GM21360 (cell line): Measurements from ENCODE around the gene GCNT1.
"Not testable (repeated sequence)": the region's sequence is repeated elsewhere in the genome, so short reads cannot be mapped to it uniquely, and the experiment has no call there.

Experiments
- ATAC-seq: cut with Tn5 transposase; IDR thresholded peaks from one replicate; pipeline ENCODE4 v1.9.1; 2021; ENCODE audit warnings: mild to moderate bottlenecking, moderate library complexity; ENCODE audit not compliant: unreplicated experiment

Gene GCNT1

GRCh38 chr9:76530458-76531110 is 71.6 kb downstream of the GCNT1 start:
- ATAC-seq: no peak

GRCh38 chr9:76531231-76531780 is 72.3 kb downstream of the GCNT1 start:
- no peak for ATAC-seq

- ATAC-seq: not testable (repeated sequence)
Measured at GRCh38 chr9:76532877-76533276, 73.9 kb downstream of the GCNT1 start.

GRCh38 chr9:76534026-76534425 is 75.0 kb downstream of the GCNT1 start:
- ATAC-seq: no peak

GRCh38 chr9:76537150-76537646 is 78.2 kb downstream of the GCNT1 start:
- no peak for ATAC-seq

- ATAC-seq: no peak
Measured at GRCh38 chr9:76539180-76539579, 80.2 kb downstream of the GCNT1 start.

GRCh38 chr9:76542360-76542759 is 83.4 kb downstream of the GCNT1 start:
- ATAC-seq: no peak

GRCh38 chr9:76545191-76545590 is 86.2 kb downstream of the GCNT1 start:
- no peak for ATAC-seq

GRCh38 chr9:76552181-76552580 is 93.2 kb downstream of the GCNT1 start:
- ATAC-seq: no peak

GRCh38 chr9:76552751-76553455 is 93.9 kb downstream of the GCNT1 start:
- ATAC-seq: no peak

GRCh38 chr9:76553680-76554079 is 94.7 kb downstream of the GCNT1 start:
- no peak for ATAC-seq
